GM12891 (cell line): Measurements from ENCODE around the gene PRDM16.

Experiments used
- PAX5 ChIP-seq: IDR thresholded peaks from 2 replicates; pipeline ENCODE4 v1.6.1; 2011; ENCODE audit warnings: low read length, moderate library complexity, mild to moderate bottlenecking; ENCODE audit not compliant: insufficient read depth, severe bottlenecking
- POLR2A ChIP-seq: IDR thresholded peaks from 2 replicates; pipeline ENCODE4 v1.6.1; 2011; ENCODE audit warnings: low read depth, low read length, control low read depth
- POLR2AphosphoS5 ChIP-seq: IDR thresholded peaks from 2 replicates; pipeline ENCODE4 v1.6.1; 2011; ENCODE audit warnings: low read depth, low read length, control low read depth
- SPI1 ChIP-seq: IDR thresholded peaks from 2 replicates; pipeline ENCODE4 v1.6.1; 2011; ENCODE audit warnings: low read depth, low read length, control low read depth
- TAF1 ChIP-seq: IDR thresholded peaks from 2 replicates; pipeline ENCODE4 v1.6.1; 2011; ENCODE audit warnings: low read depth, low read length, control low read depth

DNA sequence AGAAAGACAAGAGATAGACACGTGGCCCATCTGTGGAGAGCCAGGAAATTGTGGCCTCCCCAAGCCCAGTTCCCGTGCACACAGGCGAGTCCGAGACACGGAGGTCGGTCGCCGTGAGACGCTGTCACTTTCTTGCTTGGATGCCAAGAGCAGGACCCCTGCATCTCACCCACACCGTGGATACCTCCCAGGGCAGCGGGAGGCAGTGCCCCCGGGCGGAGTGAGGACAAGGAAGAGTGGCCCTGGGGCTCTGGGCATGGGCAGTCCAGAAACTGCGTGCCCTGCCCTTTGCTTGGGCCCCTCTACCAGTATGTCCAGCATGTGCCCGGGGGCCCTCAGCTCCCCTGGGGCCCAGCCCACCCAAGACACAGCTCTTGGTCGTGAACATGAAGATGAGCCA, 360.8 kb downstream of the PRDM16 start:
- no peak for TF ChIP-seq POLR2AphosphoS5
- TF ChIP-seq POLR2A = no peak
- no peak for TF ChIP-seq TAF1
- TF ChIP-seq PAX5 = no peak
- TF ChIP-seq SPI1 = no peak
